Keratinocyte (primary cell): ENCODE measurements around the gene ABCA3. TPM values are rescaled to one million over a fixed set of nuclear protein-coding genes. Genes with fewer than 3 reads are reported as not detected.
"Not testable (repeated sequence)": the region's sequence is repeated elsewhere in the genome, so short reads cannot be mapped to it uniquely, and the experiment has no call there.

Source experiments
- DNase-seq: peaks from one replicate; pipeline ENCODE4 v3.0.0-alpha.2; 2011; ENCODE audit warnings: low read depth, missing footprints, low spot score
- FAIRE-seq: peaks from 2 replicates; lab custom pipeline; 2011; peaks lifted over from hg19 to GRCh38; lab: Jason Lieb, UNC
- H2AFZ ChIP-seq: 2 replicates; pipeline ENCODE4 v1.6.0; 2012; ENCODE audit warnings: low read length, control low read depth, inconsistent platforms; ENCODE audit not compliant: control insufficient read depth
- H3K27ac ChIP-seq: 2 replicates; pipeline ENCODE4 v1.5.1; 2011; ENCODE audit warnings: low read length; ENCODE audit not compliant: control insufficient read depth, insufficient read depth
- H3K27me3 ChIP-seq: 3 replicates; pipeline ENCODE4 v1.6.0; 2011; ENCODE audit warnings: low read length; ENCODE audit not compliant: control insufficient read depth, insufficient read depth; ENCODE audit errors: extremely low read depth
- H3K36me3 ChIP-seq, 2 experiments: 2 replicates in 1 of 2; 3 replicates in 1 of 2; pipeline ENCODE4 v1.5.1; 2011; ENCODE audit warnings: low read length in 2 of 2, mild to moderate bottlenecking in 1 of 2; ENCODE audit not compliant: control insufficient read depth in 2 of 2, insufficient read depth in 2 of 2; ENCODE audit errors: extremely low read depth in 1 of 2
- H3K4me1 ChIP-seq: 3 replicates; pipeline ENCODE4 v1.5.1; 2011; ENCODE audit warnings: low read length; ENCODE audit not compliant: control insufficient read depth, insufficient read depth; ENCODE audit errors: extremely low read depth
- H3K4me2 ChIP-seq: 3 replicates; pipeline ENCODE4 v1.6.0; 2011; ENCODE audit warnings: low read depth, low read length; ENCODE audit not compliant: control insufficient read depth, insufficient read depth; ENCODE audit errors: extremely low read depth
- H3K4me3 ChIP-seq, 3 experiments: fragments of 200-600 bp in 1 of 3; sonication (generic) in 1 of 3; 2 replicates in 2 of 3; 3 replicates in 1 of 3; pipeline ENCODE4 v1.5.1; 2011 to 2016; ENCODE audit warnings: low read length in 3 of 3, mild to moderate bottlenecking in 3 of 3, control low read depth in 2 of 3, inconsistent platforms in 1 of 3, low read depth in 1 of 3, mixed read lengths in 1 of 3, mixed run types in 1 of 3, moderate library complexity in 1 of 3; ENCODE audit not compliant: control insufficient read depth in 2 of 3, insufficient read depth in 2 of 3; ENCODE audit errors: extremely low read depth in 1 of 3
- H3K79me2 ChIP-seq: 2 replicates; pipeline ENCODE4 v1.6.0; 2012; ENCODE audit warnings: low read length; ENCODE audit not compliant: control insufficient read depth, insufficient read depth
- H3K9ac ChIP-seq: 3 replicates; pipeline ENCODE4 v1.6.0; 2011; ENCODE audit warnings: low read length; ENCODE audit not compliant: control insufficient read depth, insufficient read depth; ENCODE audit errors: extremely low read depth
- H3K9me1 ChIP-seq: 3 replicates; pipeline ENCODE4 v1.6.0; 2011; ENCODE audit warnings: low read length; ENCODE audit not compliant: control insufficient read depth, insufficient read depth; ENCODE audit errors: extremely low read depth
- H3K9me3 ChIP-seq: 2 replicates; pipeline ENCODE4 v1.5.1; 2012; ENCODE audit warnings: low read depth, low read length; ENCODE audit not compliant: control insufficient read depth
- H4K20me1 ChIP-seq: 3 replicates; pipeline ENCODE4 v1.6.0; 2011; ENCODE audit warnings: low read length; ENCODE audit not compliant: control insufficient read depth, insufficient read depth; ENCODE audit errors: extremely low read depth
- EZH2 ChIP-seq: IDR thresholded peaks from one replicate; pipeline ENCODE4 v1.6.1; 2012; ENCODE audit warnings: inconsistent platforms, mild to moderate bottlenecking, low read length, moderate library complexity
- dilution Hi-C: fragments of 300-500 bp; cut with MboI; formaldehyde crosslinking; loops from one replicate; pipeline ENCODE4 v1.7.0; 2020; ENCODE audit warnings: low sequenced_read_pairs; ENCODE audit not compliant: extremely low pct_ligation_motif_present
- polyA plus RNA-seq, 5 experiments: library from polyadenylated mRNA; depleted of rRNA in 3 of 5; stranded (reverse) in 3 of 5; stranded (forward) in 1 of 5; unstranded in 1 of 5; fragments of >200 nt; gene quantifications; 1 replicate in 1 of 5; 2 replicates in 3 of 5; 3 replicates in 1 of 5; pipeline versions ENCODE4 v1.2.1 to v1.2.3, GENCODE V29; 2011 to 2012; ENCODE audit warnings: missing spikeins in 2 of 5, low read depth in 1 of 5, low replicate concordance in 1 of 5
- TF ChIP-seq, protein P1 (sequence below), 3 experiments: IDR thresholded peaks in 1 of 3; conservative IDR thresholded peaks in 1 of 3; optimal IDR thresholded peaks in 1 of 3; 2 replicates in 2 of 3; 3 replicates in 1 of 3; pipeline versions ENCODE3 to v1.5.1; 2011; ENCODE audit warnings: low read length in 3 of 3, mild to moderate bottlenecking in 3 of 3, moderate library complexity in 2 of 3, control low read depth in 1 of 3, inconsistent platforms in 1 of 3; ENCODE audit not compliant: insufficient read depth in 2 of 3; ENCODE audit errors: extremely low read depth in 1 of 3

Gene ABCA3
- polyA plus RNA-seq, 1 donor (not counting 4 experiments of a cell fraction or from before 2014, with no cell fraction given): 0.08 TPM

DNA sequence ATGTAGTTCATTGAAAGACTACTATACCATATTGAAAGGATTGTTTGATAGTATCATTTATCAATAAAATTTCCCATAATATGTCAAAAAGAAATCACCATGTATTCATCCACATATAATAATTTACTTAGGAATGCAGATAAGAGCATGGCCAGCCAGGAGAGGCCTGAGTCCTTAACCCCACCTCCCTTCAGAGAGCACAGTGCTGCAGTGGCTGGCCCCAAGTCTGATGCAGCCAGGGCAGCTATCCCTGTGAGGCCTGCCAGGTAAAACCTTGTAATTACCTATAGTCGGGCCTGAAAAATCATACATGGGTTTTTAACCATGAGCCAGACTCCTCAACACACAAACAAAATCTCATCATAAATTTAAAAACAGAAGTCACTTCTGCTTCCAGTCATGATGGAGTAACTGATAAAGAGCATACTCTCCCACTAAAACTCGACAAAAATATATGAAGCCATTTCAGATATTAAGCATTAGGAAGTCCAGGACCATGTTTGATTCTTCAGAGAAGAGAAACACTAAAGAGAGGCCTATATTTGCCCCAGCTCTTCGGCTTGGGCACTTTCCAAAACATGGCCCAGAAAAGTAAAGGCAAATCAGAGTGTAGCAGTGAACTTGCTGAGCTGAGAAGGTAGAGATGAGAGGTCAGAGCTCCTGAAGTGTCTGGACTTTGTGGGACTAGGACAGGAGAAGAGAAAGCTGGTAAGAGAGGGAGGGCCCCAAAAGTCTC lies 47.8 kb upstream of the ABCA3 start:
- dilution Hi-C loops: no loop called here
- H2AFZ ChIP-seq: no peak overlapping the region
- H3K36me3 ChIP-seq: no peaks in the 10 kb centered on the region
- H3K9me1 ChIP-seq: no peaks in the 10 kb centered on the region
- H3K4me3 ChIP-seq: no peak overlapping the region
- peaks cover 8% of the 10 kb centered on the region for H3K4me1 ChIP-seq
- no peak overlapping the region for H3K9ac ChIP-seq
- no peaks in the 10 kb centered on the region for H3K79me2 ChIP-seq
- DNase-seq (no peak), FAIRE-seq (no peak)
- H3K4me2 ChIP-seq: no peak overlapping the region
- H4K20me1 ChIP-seq: no peaks in the 10 kb centered on the region
- no peaks in the 10 kb centered on the region for H3K9me3 ChIP-seq
- no peaks in the 10 kb centered on the region for H3K27me3 ChIP-seq
- H3K27ac ChIP-seq: no peak overlapping the region
- TF ChIP-seq EZH2: no peak
- TF ChIP-seq, protein P1, sequence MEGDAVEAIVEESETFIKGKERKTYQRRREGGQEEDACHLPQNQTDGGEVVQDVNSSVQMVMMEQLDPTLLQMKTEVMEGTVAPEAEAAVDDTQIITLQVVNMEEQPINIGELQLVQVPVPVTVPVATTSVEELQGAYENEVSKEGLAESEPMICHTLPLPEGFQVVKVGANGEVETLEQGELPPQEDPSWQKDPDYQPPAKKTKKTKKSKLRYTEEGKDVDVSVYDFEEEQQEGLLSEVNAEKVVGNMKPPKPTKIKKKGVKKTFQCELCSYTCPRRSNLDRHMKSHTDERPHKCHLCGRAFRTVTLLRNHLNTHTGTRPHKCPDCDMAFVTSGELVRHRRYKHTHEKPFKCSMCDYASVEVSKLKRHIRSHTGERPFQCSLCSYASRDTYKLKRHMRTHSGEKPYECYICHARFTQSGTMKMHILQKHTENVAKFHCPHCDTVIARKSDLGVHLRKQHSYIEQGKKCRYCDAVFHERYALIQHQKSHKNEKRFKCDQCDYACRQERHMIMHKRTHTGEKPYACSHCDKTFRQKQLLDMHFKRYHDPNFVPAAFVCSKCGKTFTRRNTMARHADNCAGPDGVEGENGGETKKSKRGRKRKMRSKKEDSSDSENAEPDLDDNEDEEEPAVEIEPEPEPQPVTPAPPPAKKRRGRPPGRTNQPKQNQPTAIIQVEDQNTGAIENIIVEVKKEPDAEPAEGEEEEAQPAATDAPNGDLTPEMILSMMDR (optimal IDR thresholded peaks at IDR 0.05 in 1 of 3, IDR thresholded peaks at IDR 0.05 in 1 of 3, conservative IDR thresholded peaks at IDR 0.05 in 1 of 3; ENCODE audit: extremely low read depth in 1 of 3, insufficient read depth in 2 of 3, low read length in 3 of 3): no peak

DNA sequence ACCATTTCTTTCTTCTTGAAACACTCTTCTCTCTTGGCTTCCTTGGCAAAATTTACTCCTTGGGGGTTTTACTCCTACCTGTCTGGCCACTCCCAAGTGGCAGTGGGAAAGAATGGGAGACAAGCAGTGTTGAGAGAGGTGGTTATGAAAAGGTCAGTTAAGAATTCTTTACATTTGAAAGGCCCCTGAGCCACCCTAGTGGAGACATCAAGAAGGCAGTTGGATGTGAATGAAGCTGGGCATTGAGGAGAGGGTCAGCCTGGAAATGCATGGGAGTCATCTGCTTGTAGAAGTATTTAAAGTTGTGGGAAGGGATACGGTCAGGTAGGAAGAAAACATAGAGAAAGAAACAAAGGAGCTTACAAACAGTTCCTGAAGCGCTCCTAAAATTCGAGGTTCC lies 46.5 kb upstream of the ABCA3 start:
- no peak overlapping the region for H3K9ac ChIP-seq
- dilution Hi-C loops: no loop called here
- peaks cover 8% of the 10 kb centered on the region for H3K4me1 ChIP-seq
- no peaks in the 10 kb centered on the region for H3K9me1 ChIP-seq
- no peaks in the 10 kb centered on the region for H3K36me3 ChIP-seq
- H3K9me3 ChIP-seq: no peaks in the 10 kb centered on the region
- no peak for FAIRE-seq
- H4K20me1 ChIP-seq: no peaks in the 10 kb centered on the region
- H3K4me2 ChIP-seq: no peak overlapping the region
- H3K4me3 ChIP-seq: no peak overlapping the region
- no peaks in the 10 kb centered on the region for H3K27me3 ChIP-seq
- TF ChIP-seq EZH2: no peak
- TF ChIP-seq, protein P1 (optimal IDR thresholded peaks at IDR 0.05 in 1 of 3, IDR thresholded peaks at IDR 0.05 in 1 of 3, conservative IDR thresholded peaks at IDR 0.05 in 1 of 3; ENCODE audit: extremely low read depth in 1 of 3, insufficient read depth in 2 of 3, low read length in 3 of 3): peak in 1 of 3 experiments; percentile 35
- DNase-seq: no peak
- no peaks in the 10 kb centered on the region for H3K79me2 ChIP-seq
- no peak overlapping the region for H2AFZ ChIP-seq
- no peak overlapping the region for H3K27ac ChIP-seq

DNA sequence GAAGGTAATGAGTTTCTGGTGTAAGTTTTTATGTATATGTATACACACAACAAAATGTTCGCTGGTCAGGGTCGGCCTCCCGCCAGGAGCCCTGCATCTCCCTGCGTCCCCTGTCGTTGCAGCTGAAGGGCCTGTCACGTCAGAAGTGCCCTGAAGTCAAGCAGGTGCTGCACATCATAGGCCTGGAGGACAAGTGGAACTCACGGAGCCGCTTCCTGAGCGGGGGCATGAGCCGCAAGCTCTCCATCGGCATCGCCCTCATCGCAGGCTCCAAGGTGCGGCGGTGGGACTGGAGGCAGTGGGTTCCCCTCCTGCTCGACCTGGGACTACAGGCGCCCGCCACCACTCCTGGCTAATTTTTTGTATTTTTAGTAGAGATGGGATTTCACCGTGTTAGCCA lies 45.5 kb upstream of the ABCA3 start:
- H3K4me3 ChIP-seq, H3K27ac ChIP-seq, H3K9me1 ChIP-seq, FAIRE-seq, H3K4me1 ChIP-seq, H3K79me2 ChIP-seq, H2AFZ ChIP-seq, H4K20me1 ChIP-seq, H3K27me3 ChIP-seq, H3K9ac ChIP-seq, H3K4me2 ChIP-seq, H3K36me3 ChIP-seq, DNase-seq, H3K9me3 ChIP-seq, dilution Hi-C loops: not testable (repeated sequence)
